SK-N-SH (cell line): ENCODE measurements around the gene TFEB. TPM values are rescaled to one million over a fixed set of nuclear protein-coding genes. Genes with fewer than 3 reads are reported as not detected.
A peak's percentile ranks its signal among the peaks of the same experiment; 100 is the strongest.

Experiments used
- CTCF ChIA-PET: fragments of 300-600, 350-600 bp; formaldehyde crosslinking; extraction: SDS; loops from one replicate; lab custom pipeline; 2021; lab: Yijun Ruan, JAX
- POLR2A ChIA-PET: fragments of 350-600 bp; sonication (Branson Sonifier 250); formaldehyde crosslinking; extraction: SDS; loops from one replicate; lab custom pipeline; 2020; ENCODE audit warnings: antibody characterized with exemption, inconsistent platforms; lab: Yijun Ruan, JAX
- DNase-seq: peaks from one replicate; pipeline ENCODE4 v3.0.0; 2012
- H2AFZ ChIP-seq: fragments of 200-600 bp; sonication (generic); 2 replicates; pipeline ENCODE4 v1.8.1; 2016; ENCODE audit warnings: antibody characterized with exemption, mild to moderate bottlenecking, low read depth
- H3F3A ChIP-seq: fragments of 200-600 bp; sonication (generic); replicated peaks from 2 replicates; pipeline ENCODE3; 2016; ENCODE audit warnings: antibody characterized with exemption, mild to moderate bottlenecking; ENCODE audit not compliant: insufficient read depth
- H3K27ac ChIP-seq, 2 experiments: fragments of 200-500 bp in 1 of 2; fragments of 200-600 bp in 1 of 2; sonication (Bioruptor generic) in 1 of 2; sonication (generic), shearing (Covaris generic) in 1 of 2; 2 replicates each; pipeline versions ENCODE4 v1.5.1 to v1.6.1; 2014 to 2016; ENCODE audit warnings: low read depth in 2 of 2, inconsistent platforms in 1 of 2, low read length in 1 of 2, mild to moderate bottlenecking in 1 of 2, mixed read lengths in 1 of 2
- H3K27me3 ChIP-seq: fragments of 200-600 bp; sonication (generic), shearing (Covaris generic); 2 replicates; pipeline ENCODE4 v1.6.1; 2016; ENCODE audit warnings: mixed run types; ENCODE audit not compliant: insufficient read depth
- H3K36me3 ChIP-seq, 2 experiments: fragments of 200-500 bp in 1 of 2; fragments of 200-600 bp in 1 of 2; sonication (Bioruptor generic) in 1 of 2; sonication (generic) in 1 of 2; replicated peaks in 1 of 2; 2 replicates each; pipeline versions ENCODE3 to v1.5.1; 2014 to 2016; ENCODE audit warnings: low read length in 1 of 2, mild to moderate bottlenecking in 1 of 2; ENCODE audit not compliant: insufficient read depth in 2 of 2, control insufficient read depth in 1 of 2
- H3K4me1 ChIP-seq, 2 experiments: fragments of 200-500 bp in 1 of 2; fragments of 200-600 bp in 1 of 2; sonication (Bioruptor generic) in 1 of 2; sonication (generic), shearing (Covaris generic) in 1 of 2; 2 replicates each; pipeline versions ENCODE4 v1.5.1 to v1.6.1; 2014 to 2016; ENCODE audit warnings: low read depth in 1 of 2, low read length in 1 of 2, mixed run types in 1 of 2; ENCODE audit not compliant: insufficient read depth in 2 of 2, control insufficient read depth in 1 of 2
- H3K4me2 ChIP-seq: fragments of 200-600 bp; sonication (generic), shearing (Covaris generic); 2 replicates; pipeline ENCODE4 v1.6.1; 2017; ENCODE audit warnings: mixed run types
- H3K4me3 ChIP-seq, 2 experiments: fragments of 200-500 bp in 1 of 2; fragments of 200-600 bp in 1 of 2; sonication (Bioruptor generic) in 1 of 2; sonication (generic), shearing (Covaris generic) in 1 of 2; 2 replicates each; pipeline versions ENCODE4 v1.5.1 to v1.8.1; 2014 to 2016; ENCODE audit warnings: low read depth in 2 of 2, inconsistent platforms in 1 of 2, low read length in 1 of 2, mild to moderate bottlenecking in 1 of 2, mixed read lengths in 1 of 2, moderate library complexity in 1 of 2
- H3K79me2 ChIP-seq: fragments of 200-600 bp; sonication (generic); 2 replicates; pipeline ENCODE4 v1.8.1; 2017; ENCODE audit warnings: mild to moderate bottlenecking; ENCODE audit not compliant: insufficient read depth
- H3K9ac ChIP-seq: fragments of 200-600 bp; sonication (generic); 2 replicates; pipeline ENCODE4 v1.6.1; 2017; ENCODE audit warnings: mixed run types
- H3K9me2 ChIP-seq: fragments of 200-600 bp; sonication (generic); 2 replicates; pipeline ENCODE4 v1.6.1; 2017; ENCODE audit warnings: mixed run types
- H3K9me3 ChIP-seq: fragments of 200-600 bp; sonication (generic); 2 replicates; pipeline ENCODE4 v1.6.1; 2017; ENCODE audit warnings: mixed run types, mild to moderate bottlenecking, moderate library complexity
- H4K20me1 ChIP-seq: fragments of 200-600 bp; sonication (generic); 2 replicates; pipeline ENCODE4 v1.6.1; 2017; ENCODE audit warnings: mild to moderate bottlenecking, mixed run types; ENCODE audit not compliant: insufficient read depth
- CHD2 ChIP-seq: fragments of 150-350 bp; IDR thresholded peaks from 2 replicates; pipeline ENCODE4 v1.6.1; 2018; ENCODE audit warnings: low read length; ENCODE audit not compliant: partially characterized antibody
- EP300 ChIP-seq, 2 experiments: IDR thresholded peaks; 2 replicates each; pipeline versions ENCODE4 v1.4.0 to v1.6.1; 2012; ENCODE audit warnings: borderline replicate concordance in 1 of 2, low read depth in 1 of 2, low read length in 1 of 2
- FOSL2 ChIP-seq: IDR thresholded peaks from 2 replicates; pipeline ENCODE4 v1.4.0; 2012; ENCODE audit warnings: low read depth, mild to moderate bottlenecking, moderate library complexity, borderline replicate concordance
- FOXM1 ChIP-seq: IDR thresholded peaks from 2 replicates; pipeline ENCODE4 v1.4.0; 2012; ENCODE audit warnings: low read depth, mild to moderate bottlenecking
- JUND ChIP-seq: IDR thresholded peaks from 2 replicates; pipeline ENCODE4 v1.4.0; 2012
- MEF2A ChIP-seq: IDR thresholded peaks from 2 replicates; pipeline ENCODE4 v1.4.0; 2012; ENCODE audit warnings: low read depth, borderline replicate concordance
- MXI1 ChIP-seq: IDR thresholded peaks from 2 replicates; pipeline ENCODE4 v1.6.1; 2012; ENCODE audit warnings: mild to moderate bottlenecking, low read depth, low read length, improper control_type of control experiment
- POLR2AphosphoS5 ChIP-seq: IDR thresholded peaks from 2 replicates; pipeline ENCODE4 v1.6.1; 2012; ENCODE audit warnings: low read depth, low read length
- RAD21 ChIP-seq: IDR thresholded peaks from 2 replicates; pipeline ENCODE4 v1.6.1; 2012; ENCODE audit warnings: mild to moderate bottlenecking, low read length
- TAF1 ChIP-seq: IDR thresholded peaks from 2 replicates; pipeline ENCODE4 v1.6.1; 2012; ENCODE audit warnings: low read depth, mild to moderate bottlenecking, low read length, moderate library complexity, borderline replicate concordance
- TCF12 ChIP-seq: IDR thresholded peaks from 2 replicates; pipeline ENCODE4 v1.4.0; 2012
- WGBS: methylation state at CpG from one replicate; pipeline ENCODE4 v1.1.6; 2017; ENCODE audit warnings: low lambda C conversion rate; 5-methylcytosine and 5-hydroxymethylcytosine counted together
- polyA plus RNA-seq, 3 experiments: library from polyadenylated mRNA; depleted of rRNA; stranded (reverse); fragments of >200 nt; gene quantifications; 2 replicates each; pipeline ENCODE4 v1.2.3, GENCODE V29; 2012
- TF ChIP-seq, protein P1 (sequence below): fragments of 150-350 bp; IDR thresholded peaks from 2 replicates; pipeline ENCODE4 v1.6.1; 2017; ENCODE audit warnings: antibody characterized with exemption, low read length, low read depth, borderline replicate concordance
- TF ChIP-seq, protein P2 (sequence below): fragments of 150-350 bp; IDR thresholded peaks from 2 replicates; pipeline ENCODE4 v1.6.1; 2016; ENCODE audit warnings: mild to moderate bottlenecking, low read depth, low read length
- TF ChIP-seq, protein P3 (sequence below): IDR thresholded peaks from 2 replicates; pipeline ENCODE4 v1.4.0; 2012; ENCODE audit warnings: low read depth
- TF ChIP-seq, protein P4 (sequence below): IDR thresholded peaks from 2 replicates; pipeline ENCODE4; 2012

The TFEB gene
- polyA plus RNA-seq, 1 of the 3 experiments (the other 2 are of a cell fraction): 6.2 TPM

DNA sequence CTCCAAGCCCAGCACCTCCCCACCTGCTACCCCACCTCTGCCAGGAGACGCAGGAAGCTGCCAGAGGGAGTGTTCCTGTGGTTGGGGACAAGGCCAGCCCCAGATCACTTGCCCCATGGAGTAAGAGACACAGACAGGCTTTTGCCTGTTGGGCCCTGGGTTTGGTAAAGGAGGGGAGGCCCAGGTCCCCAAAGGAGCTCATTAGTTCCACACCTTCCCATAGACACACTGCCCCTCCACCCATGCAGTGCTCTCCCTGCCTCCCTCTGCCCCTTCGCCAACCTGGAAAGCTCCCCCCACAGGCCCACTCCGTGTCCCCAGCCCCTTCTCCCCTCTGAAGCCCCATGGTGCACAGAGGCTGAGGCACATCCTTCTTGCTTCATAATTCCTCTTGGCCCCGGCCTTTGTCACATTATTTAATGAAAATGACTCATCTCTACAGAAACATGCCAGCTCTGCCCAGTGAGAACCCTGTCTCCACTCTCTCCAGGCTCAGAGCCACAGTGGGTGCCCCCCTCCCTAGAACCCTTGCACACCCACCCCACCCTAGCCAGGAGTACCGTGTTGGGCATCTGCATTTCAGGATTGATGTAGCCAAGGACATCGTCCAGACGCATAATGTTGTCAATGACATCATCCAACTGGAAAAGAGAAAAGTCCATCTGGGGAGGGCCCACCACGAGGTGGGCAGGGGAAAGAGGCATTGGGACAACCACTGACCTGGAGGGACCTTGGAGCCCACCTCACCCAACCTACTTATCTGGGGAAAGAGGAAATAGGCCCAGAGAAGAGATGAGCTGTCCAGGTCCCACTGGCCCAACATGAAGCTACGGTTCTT is 46.0 kb downstream of the TFEB start:
- H3K4me2 ChIP-seq: no peak overlapping the region
- no peaks in the 10 kb centered on the region for H3K9me3 ChIP-seq
- H3K79me2 ChIP-seq: no peaks in the 10 kb centered on the region
- H3K9me2 ChIP-seq: no peaks in the 10 kb centered on the region
- POLR2A ChIA-PET: no interaction called here
- H2AFZ ChIP-seq: no peak overlapping the region
- DNase-seq: no peak
- TF ChIP-seq RAD21 (no peak), TCF12 (0 out of 2 replicates have a peak, but pooled peaks have one; percentile 3), CHD2 (no peak), EP300 (IDR thresholded peaks at IDR 0.05; ENCODE audit: borderline replicate concordance in 1 of 2, low read depth in 1 of 2, low read length in 1 of 2) (no peak), MEF2A (no peak), FOXM1 (no peak), TAF1 (no peak), POLR2AphosphoS5 (no peak), FOSL2 (peak; percentile 58; the same call in 1 of the 2 replicates), MXI1 (no peak), JUND (peak; percentile 34; the same call in 1 of the 2 replicates)
- TF ChIP-seq, protein P1, sequence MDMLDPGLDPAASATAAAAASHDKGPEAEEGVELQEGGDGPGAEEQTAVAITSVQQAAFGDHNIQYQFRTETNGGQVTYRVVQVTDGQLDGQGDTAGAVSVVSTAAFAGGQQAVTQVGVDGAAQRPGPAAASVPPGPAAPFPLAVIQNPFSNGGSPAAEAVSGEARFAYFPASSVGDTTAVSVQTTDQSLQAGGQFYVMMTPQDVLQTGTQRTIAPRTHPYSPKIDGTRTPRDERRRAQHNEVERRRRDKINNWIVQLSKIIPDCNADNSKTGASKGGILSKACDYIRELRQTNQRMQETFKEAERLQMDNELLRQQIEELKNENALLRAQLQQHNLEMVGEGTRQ: no peak
- TF ChIP-seq, protein P2, sequence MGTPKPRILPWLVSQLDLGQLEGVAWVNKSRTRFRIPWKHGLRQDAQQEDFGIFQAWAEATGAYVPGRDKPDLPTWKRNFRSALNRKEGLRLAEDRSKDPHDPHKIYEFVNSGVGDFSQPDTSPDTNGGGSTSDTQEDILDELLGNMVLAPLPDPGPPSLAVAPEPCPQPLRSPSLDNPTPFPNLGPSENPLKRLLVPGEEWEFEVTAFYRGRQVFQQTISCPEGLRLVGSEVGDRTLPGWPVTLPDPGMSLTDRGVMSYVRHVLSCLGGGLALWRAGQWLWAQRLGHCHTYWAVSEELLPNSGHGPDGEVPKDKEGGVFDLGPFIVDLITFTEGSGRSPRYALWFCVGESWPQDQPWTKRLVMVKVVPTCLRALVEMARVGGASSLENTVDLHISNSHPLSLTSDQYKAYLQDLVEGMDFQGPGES: no peak
- TF ChIP-seq, protein P3, sequence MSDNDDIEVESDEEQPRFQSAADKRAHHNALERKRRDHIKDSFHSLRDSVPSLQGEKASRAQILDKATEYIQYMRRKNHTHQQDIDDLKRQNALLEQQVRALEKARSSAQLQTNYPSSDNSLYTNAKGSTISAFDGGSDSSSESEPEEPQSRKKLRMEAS: no peak
- TF ChIP-seq, protein P4, sequence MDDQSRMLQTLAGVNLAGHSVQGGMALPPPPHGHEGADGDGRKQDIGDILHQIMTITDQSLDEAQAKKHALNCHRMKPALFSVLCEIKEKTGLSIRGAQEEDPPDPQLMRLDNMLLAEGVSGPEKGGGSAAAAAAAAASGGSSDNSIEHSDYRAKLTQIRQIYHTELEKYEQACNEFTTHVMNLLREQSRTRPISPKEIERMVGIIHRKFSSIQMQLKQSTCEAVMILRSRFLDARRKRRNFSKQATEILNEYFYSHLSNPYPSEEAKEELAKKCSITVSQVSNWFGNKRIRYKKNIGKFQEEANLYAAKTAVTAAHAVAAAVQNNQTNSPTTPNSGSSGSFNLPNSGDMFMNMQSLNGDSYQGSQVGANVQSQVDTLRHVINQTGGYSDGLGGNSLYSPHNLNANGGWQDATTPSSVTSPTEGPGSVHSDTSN: no peak
- no peaks in the 10 kb centered on the region for H4K20me1 ChIP-seq
- H3K27ac ChIP-seq: peak overlapping the region in 1 of 2 experiments; percentile 11; a peak in 2 of 4 replicates
- H3K9ac ChIP-seq: no peak overlapping the region
- H3K36me3 ChIP-seq: peaks cover 4 to 6% of the 10 kb centered on the region in 2 experiments
- WGBS: 56% methylated on average over 9 of the region's 9 CpGs
- CTCF ChIA-PET: interaction anchor here (0.6 to 19.4 kb wide), 16 partner anchors 7 to 359 kb away, joined by 3 to 504 read pairs (median 3); partner anchors contain the start of genes TFEB and TOMM6
- no peaks in the 10 kb centered on the region for H3K27me3 ChIP-seq
- no peak overlapping the region for H3K4me3 ChIP-seq
- H3K4me1 ChIP-seq: peaks cover 4 to 8% of the 10 kb centered on the region in 2 experiments; a peak in 2 of 4 replicates
- H3F3A ChIP-seq: no peaks in the 10 kb centered on the region
